Measurements from ENCODE around the gene PCBP3.
A peak's percentile ranks its signal among the peaks of the same experiment; 100 is the strongest.

The PCBP3 gene

DNA sequence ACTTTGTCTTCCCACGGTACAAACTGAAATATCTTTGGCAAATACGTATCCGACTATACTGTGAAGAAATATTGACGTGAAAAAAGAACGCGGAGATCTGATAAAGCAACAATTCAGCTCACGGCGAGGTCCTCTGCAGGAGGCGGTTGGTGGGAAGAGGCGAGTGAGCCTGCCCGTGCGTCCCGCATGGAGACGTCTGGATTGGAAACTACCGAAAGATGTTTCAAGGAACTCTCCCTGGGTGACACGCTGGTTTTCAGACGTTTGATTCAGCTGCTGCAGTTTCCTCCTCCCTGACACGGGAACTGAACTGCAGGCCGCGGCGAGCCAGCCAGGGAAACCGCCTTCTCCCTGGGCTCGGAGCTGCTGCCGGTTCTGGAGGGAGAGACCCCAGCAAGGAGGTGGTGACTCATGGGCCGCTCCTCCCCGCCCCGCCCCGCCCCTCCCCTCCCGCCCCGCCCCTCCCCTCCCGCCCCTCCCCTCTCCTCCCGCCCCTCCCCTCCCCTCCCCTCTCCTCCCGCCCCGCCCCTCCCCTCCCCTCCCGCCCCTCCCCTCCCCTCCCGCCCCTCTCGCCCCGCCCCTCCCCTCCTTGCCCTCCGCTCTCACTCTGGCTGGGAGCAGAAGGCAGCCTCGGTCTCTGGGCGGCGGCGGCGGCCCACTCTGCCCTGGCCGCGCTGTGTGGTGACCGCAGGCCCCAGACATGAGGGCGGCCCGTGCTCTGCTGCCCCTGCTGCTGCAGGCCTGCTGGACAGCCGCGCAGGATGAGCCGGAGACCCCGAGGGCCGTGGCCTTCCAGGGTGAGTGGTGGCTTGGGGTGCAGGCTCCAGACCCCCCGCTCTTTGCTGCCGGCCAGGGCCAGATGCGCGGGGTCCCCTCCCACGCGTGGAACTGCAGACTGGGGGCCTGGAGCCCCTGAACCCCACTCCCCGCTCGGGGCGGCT is 337.9 kb downstream of the PCBP3 start, which contains the start of gene COL6A1:
Gene COL6A1 (plus strand): TSS at position 620 of the 941 bp plus-strand sequence. CDS start 81 bp downstream, at position 701.
- peak within 1 kb of the TSS; percentile 100 for H3K4me3 ChIP-seq
- DNase-seq (ENCODE audit: low spot score): peak; percentile 94
- peak within 1 kb of the TSS; percentile 90 to 97 for H3K27ac ChIP-seq
- TF ChIP-seq, protein P1, sequence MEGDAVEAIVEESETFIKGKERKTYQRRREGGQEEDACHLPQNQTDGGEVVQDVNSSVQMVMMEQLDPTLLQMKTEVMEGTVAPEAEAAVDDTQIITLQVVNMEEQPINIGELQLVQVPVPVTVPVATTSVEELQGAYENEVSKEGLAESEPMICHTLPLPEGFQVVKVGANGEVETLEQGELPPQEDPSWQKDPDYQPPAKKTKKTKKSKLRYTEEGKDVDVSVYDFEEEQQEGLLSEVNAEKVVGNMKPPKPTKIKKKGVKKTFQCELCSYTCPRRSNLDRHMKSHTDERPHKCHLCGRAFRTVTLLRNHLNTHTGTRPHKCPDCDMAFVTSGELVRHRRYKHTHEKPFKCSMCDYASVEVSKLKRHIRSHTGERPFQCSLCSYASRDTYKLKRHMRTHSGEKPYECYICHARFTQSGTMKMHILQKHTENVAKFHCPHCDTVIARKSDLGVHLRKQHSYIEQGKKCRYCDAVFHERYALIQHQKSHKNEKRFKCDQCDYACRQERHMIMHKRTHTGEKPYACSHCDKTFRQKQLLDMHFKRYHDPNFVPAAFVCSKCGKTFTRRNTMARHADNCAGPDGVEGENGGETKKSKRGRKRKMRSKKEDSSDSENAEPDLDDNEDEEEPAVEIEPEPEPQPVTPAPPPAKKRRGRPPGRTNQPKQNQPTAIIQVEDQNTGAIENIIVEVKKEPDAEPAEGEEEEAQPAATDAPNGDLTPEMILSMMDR (IDR thresholded peaks at IDR 0.05): no peak

DNA sequence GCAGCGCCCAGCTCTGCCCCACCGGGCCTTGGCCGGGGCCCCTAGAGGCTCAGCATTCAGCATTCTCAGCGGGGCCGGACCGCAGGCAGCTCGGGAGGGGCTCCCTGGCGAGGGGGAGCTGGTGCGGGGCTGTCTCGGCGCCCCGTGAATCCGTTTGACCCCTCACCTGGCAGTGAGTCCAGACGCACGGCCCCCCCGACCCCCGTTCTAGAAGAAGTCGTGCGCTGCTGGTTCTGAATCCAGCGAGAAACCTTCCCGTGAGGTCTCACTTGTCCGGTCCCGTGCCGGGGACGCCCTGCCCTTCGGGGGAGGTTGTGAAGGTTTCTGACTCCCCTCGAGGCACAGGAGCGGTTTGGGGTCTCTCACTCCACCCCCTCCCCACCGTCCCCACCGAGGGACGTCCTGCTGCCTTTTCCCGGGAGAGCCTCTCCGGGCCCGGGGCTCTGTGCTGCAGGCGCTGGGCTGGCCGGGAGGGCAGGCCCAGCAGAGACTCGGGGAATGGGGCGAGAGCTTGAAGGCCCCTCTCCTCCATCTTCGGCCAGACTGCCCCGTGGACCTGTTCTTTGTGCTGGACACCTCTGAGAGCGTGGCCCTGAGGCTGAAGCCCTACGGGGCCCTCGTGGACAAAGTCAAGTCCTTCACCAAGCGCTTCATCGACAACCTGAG is 338.7 kb downstream of the PCBP3 start:
- Histone ChIP-seq H3K27ac (peak overlapping the region; percentile 85 to 97), H3K4me3 (peak overlapping the region; percentile 100)
- TF ChIP-seq, protein P1 (IDR thresholded peaks at IDR 0.05): no peak
- DNase-seq (ENCODE audit: low spot score): no peak

DNA sequence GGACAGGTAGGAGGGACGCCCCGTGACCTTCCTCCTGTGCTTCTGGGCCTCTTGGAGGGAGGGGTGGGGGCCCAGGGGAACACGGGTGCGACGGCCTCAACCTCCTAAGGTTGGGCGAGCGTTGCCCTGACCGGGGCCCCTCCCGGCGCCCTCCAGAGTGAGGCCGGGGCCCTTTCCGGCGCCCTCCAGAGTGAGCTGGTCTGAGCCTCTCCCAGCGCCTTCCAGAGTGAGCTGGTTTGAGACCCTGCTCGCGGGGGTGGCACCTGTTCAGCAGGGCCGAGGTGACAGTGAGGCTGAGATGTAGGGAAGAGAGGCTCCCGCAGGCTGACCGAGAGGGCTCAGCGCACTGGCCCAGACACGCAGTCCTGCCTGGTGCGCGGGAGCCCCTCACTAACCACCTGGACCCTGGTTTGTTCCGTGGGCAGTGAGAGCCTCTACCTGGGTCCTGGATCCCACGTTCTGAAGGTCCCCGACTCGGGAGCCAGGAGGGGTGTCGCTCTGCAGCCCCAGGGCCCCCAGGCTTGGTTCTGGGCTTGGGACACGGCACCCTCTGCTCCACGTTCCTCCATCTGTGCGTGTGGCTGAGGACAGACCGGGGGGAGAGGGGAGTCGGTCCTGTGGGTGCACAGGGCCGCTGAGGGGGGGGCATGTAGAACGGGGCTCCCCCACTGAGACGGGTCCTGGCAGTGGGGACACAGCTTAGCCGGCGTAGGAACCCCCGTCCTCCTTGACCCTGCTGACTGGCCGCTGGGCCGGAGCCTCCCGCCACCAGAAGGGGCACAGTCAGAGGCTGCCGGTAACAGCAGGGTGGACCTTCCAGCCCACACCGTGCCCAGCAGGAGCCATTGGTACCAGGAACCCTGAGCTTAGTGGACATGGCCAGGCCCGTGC is 339.5 kb downstream of the PCBP3 start:
- DNase-seq (ENCODE audit: low spot score): no peak
- peak overlapping the region; percentile 100 for H3K4me3 ChIP-seq
- H3K27ac ChIP-seq: peak overlapping the region; percentile 85 to 97
- TF ChIP-seq, protein P1 (IDR thresholded peaks at IDR 0.05): no peak

DNA sequence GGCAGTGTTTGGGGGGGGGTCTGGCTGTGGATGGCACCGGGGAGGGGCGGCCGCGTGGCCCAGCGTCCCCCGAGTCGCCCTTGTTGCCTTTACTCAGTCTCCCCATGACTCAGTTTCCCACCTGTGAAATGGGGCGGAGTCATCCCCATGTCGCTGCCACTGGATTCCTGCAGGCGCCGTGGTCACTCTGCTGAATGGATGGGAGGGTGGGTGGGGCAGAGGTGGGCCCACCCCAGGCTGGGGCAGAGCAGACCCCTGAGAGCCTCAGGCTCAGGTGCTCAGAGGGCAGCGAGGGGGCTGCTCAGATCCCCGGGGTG is 340.1 kb downstream of the PCBP3 start:
- Histone ChIP-seq H3K27ac (peak overlapping the region; percentile 85 to 97), H3K4me3 (peak overlapping the region; percentile 100)
- TF ChIP-seq, protein P1 (IDR thresholded peaks at IDR 0.05): no peak
- DNase-seq (ENCODE audit: low spot score): no peak

DNA sequence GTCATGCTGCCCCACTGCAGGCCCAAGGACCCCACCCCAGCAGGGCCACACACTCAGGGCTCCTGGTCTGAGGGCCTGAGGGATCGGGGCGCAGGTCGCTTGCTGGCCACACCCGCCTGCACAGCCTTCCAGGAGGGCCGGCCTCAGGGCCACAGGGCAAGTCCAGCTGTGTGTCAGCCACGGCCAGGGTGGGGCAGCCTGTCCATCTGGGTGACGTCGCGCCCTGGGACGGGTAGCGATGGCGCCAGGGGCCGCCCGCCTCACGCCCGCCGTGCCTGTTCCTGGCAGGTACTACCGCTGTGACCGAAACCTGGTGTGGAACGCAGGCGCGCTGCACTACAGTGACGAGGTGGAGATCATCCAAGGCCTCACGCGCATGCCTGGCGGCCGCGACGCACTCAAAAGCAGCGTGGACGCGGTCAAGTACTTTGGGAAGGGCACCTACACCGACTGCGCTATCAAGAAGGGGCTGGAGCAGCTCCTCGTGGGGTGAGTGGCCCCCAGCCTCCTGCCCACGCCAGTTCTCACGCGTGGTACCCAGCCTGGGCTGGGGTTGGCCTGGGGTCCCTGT is 340.5 kb downstream of the PCBP3 start:
- TF ChIP-seq, protein P1 (IDR thresholded peaks at IDR 0.05): no peak
- DNase-seq (ENCODE audit: low spot score): no peak
- peak overlapping the region; percentile 85 to 97 for H3K27ac ChIP-seq
- peak overlapping the region; percentile 100 for H3K4me3 ChIP-seq

DNA sequence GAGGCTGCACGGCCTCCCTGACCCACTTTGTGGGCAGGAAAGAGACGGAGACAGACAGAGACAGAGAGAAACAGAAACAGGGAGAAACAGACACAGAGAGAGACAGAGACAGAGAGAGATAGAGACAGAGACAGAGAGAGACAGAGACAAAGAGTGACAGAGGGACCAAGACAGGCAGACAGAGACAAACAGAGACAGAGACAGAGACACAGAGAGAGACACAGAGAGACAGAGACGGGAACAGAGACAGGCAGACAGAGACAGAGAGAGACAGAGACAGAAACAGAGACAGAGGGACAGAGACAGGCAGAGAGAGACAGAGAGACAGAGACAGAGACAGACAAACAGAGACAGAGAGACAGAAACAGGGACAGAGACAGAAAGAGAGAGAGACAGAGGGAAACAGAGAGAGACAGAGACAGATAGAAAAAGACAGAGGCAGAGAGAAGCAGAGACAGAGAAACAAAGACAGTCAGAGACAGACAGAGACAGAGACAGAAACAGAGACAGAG is 341.1 kb downstream of the PCBP3 start:
- DNase-seq (ENCODE audit: low spot score): no peak
- peak overlapping the region; percentile 100 for H3K4me3 ChIP-seq
- peak overlapping the region; percentile 85 to 97 for H3K27ac ChIP-seq
- TF ChIP-seq, protein P1 (IDR thresholded peaks at IDR 0.05): no peak
